Astrocyte (in vitro differentiated cells and primary cell): ENCODE results near the gene SLC43A1.

Experiments used
- EZH2 ChIP-seq: IDR thresholded peaks from 2 replicates; pipeline ENCODE4 v1.6.1; 2012; ENCODE audit warnings: mild to moderate bottlenecking, low read length, inconsistent platforms; ENCODE audit not compliant: insufficient read depth
- TF ChIP-seq, protein P1 (sequence below): IDR thresholded peaks from 2 replicates; pipeline ENCODE4 v1.5.1; 2011; ENCODE audit warnings: low read depth, mild to moderate bottlenecking, inconsistent platforms, low read length, moderate library complexity; ENCODE audit not compliant: insufficient read depth

DNA sequence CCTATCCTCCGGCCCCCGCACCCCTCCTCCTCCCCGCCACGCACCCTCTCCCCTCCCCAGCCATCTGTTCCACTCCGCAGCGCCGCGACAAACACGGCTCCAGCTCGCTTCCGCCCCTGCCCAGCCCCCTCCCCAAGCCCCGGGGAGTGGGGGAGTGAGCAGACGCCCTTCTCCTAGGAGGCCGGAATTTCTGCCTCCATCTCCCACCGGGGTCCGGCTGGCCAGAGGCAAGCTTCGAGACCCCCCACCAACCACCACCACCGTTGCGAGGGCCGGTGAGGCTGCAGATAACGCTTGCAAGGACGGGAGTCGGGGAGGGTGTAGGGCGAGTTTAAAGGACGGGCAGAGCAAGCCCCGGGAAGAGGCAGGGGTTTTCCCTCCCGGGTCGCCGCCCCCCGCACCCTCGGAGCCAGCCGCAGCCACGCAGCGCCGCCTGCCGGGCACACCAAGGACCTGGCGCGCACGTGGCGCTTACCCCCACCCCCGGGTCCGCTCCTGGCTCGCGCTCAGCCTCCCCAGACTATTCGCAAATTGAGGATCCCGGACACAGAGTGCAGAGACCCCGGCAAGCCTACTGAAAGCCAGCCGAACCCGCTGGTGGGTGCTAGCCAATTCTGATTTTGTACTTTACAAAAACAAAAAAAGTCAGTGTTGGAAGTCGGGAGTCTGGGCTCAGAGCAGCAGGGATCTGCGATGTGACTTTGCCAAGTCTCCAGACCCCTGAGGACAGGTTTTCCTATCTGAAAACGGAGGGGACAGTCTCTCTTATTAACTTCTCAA lies 32.5 kb downstream of the SLC43A1 start:
- TF ChIP-seq, protein P1, sequence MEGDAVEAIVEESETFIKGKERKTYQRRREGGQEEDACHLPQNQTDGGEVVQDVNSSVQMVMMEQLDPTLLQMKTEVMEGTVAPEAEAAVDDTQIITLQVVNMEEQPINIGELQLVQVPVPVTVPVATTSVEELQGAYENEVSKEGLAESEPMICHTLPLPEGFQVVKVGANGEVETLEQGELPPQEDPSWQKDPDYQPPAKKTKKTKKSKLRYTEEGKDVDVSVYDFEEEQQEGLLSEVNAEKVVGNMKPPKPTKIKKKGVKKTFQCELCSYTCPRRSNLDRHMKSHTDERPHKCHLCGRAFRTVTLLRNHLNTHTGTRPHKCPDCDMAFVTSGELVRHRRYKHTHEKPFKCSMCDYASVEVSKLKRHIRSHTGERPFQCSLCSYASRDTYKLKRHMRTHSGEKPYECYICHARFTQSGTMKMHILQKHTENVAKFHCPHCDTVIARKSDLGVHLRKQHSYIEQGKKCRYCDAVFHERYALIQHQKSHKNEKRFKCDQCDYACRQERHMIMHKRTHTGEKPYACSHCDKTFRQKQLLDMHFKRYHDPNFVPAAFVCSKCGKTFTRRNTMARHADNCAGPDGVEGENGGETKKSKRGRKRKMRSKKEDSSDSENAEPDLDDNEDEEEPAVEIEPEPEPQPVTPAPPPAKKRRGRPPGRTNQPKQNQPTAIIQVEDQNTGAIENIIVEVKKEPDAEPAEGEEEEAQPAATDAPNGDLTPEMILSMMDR, result peak; percentile 44
- TF ChIP-seq EZH2, result peak; percentile 55
